ENCODE measurements around the gene IRX1. TPM values are rescaled to one million over a fixed set of nuclear protein-coding genes. Genes with fewer than 3 reads are reported as not detected.

Gene IRX1
- total and polyA plus RNA-seq, 2 of the 8 experiments (the other 6 are each of a cell fraction or from before 2014, with no cell fraction given) = 2.6 to 3.9 TPM

- TF ChIP-seq CHD2 (IDR thresholded peaks at IDR 0.05; ENCODE audit: low read length) (no peak), NANOG (IDR thresholded peaks at IDR 0.05; ENCODE audit: insufficient read depth, low read depth, low read length, poor library complexity, severe bottlenecking) (no peak), EGR1 (IDR thresholded peaks at IDR 0.05; ENCODE audit: borderline replicate concordance, low read depth, low read length) (no peak)
Observed at GRCh38 chr5:3642231-3642630, 46.6 kb downstream of the IRX1 start (continued).
